Measurements from ENCODE around the gene CCDC157.
A peak's percentile ranks its signal among the peaks of the same experiment; 100 is the strongest.

The CCDC157 gene

GRCh38 chr22:30356449-30357235 is at the start of gene CCDC157, which contains the start of gene SF3A1:
TSS of gene CCDC157 (plus strand) at chr22:30357007. CDS start at chr22:30366001, 8,994 bp downstream.
TSS of gene SF3A1 (minus strand) at chr22:30356894. CDS start at chr22:30356792, 102 bp downstream.
- peak; percentile 75 for DNase-seq (ENCODE audit: low read depth)

DNA sequence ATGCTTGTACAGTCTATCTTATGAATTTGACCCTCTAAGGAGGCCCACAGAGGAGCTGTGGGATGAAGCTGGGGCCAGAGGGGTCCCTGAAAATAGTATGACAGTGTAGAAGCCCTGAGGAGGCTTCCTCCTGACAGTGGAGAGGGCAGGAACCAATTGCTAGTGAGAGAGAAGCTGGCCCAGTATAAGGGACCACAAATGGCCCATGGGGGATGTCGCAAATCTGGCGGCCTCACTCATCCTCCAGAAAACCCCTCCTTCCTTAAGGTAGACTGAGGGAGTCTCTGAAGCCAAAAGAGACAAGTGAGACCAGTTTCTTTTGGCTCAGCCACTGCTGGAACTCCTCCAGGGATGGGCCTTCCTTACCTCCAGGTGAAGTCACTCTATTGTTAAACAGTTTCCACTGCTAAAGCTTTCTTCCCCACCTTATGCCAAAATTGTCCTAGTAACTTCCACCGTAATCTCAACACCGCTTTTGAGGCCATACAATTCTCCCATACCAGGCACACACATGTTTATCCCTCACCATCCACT is 49.7 kb upstream of the CCDC157 start:
- DNase-seq (ENCODE audit: low read depth) = no peak

DNA sequence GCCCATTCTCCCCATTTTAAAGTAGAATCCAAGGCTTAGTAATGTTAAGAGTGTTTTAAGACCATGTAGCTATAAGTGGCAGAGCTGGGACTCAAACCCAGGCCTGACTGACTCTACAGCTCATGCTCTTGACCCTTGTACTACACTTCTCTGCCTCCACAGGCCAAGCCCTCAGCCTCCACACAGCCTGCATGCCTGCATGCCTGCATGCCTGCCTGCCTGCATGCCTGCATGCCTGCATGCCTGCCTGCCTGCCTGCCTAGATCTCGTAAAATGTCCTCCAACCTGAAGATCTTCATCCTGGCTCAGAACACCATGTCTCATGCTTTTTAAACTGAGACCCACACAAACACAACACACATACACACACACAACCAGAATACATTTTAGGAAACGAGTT is 48.7 kb upstream of the CCDC157 start:
- DNase-seq (ENCODE audit: low read depth) = no peak

DNA sequence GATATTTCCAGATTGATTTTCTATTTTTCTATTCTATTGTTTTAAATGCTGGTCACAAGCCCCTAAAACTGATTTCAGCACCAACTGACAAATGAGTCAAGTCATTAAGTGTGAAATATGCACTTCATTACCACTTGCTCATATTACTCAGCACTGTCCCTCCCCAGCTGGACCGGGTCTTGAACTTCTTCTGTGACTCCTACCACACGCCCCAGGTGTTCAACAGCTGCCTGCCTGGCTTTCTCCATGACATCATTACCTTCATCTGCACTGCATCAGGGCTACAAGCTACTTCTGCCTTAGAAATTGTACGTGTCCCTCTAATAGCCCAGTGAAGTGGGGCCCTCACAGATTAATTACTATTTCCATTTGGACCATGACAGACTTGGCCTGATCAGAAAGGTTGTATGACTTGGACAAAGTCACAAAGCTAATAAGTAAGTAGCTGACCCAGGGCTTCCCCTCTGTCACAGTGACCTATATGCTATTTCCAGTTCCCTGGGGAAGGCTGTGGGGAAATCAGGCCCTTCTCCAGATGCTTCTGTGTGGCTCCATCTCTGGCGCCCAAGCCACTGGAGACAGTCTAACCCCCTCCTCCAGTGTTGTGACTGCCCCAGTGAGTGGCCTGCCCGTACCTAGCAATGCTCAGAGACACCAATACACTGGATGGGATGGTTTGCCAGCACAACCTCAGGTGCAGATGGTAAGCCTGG is 48.1 kb upstream of the CCDC157 start:
- DNase-seq (ENCODE audit: low read depth) = no peak

DNA sequence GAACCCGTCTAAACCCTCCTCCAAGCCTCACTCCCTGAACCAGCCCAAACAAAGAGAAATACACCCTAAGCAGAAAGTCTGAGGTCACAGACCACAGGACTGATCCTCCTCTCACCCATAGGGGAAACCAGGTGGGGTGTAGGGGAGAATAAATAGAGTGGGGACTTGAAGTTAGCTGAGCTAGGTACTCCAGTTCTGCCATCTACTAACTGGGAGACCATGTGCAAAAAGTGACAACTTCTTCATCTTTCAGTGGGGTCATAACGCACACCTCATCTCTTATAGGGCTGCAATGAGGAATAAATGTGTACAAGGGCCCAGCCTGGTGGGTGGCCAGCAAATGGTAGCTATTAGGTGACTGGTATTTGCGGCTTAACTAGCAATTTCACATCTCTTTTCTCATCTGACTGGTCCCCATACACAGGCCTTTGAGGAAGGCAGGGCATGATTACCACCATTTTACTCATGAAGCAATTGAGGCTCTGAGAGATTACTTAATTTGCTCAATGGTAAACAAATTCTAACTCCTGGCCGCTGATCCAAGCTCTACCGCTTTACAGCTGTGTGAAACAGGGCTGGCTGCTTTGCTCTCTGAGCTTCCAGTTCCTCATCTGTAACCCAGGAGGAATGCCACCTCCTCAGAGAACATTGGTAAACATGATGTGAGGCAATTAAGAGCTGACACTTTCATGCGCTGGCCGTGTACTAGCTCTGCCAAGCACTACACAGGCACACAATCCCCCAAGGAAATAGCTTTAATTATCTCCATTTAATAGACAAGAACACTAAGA is 46.7 kb upstream of the CCDC157 start:
- DNase-seq (ENCODE audit: low read depth) = peak; percentile 67

DNA sequence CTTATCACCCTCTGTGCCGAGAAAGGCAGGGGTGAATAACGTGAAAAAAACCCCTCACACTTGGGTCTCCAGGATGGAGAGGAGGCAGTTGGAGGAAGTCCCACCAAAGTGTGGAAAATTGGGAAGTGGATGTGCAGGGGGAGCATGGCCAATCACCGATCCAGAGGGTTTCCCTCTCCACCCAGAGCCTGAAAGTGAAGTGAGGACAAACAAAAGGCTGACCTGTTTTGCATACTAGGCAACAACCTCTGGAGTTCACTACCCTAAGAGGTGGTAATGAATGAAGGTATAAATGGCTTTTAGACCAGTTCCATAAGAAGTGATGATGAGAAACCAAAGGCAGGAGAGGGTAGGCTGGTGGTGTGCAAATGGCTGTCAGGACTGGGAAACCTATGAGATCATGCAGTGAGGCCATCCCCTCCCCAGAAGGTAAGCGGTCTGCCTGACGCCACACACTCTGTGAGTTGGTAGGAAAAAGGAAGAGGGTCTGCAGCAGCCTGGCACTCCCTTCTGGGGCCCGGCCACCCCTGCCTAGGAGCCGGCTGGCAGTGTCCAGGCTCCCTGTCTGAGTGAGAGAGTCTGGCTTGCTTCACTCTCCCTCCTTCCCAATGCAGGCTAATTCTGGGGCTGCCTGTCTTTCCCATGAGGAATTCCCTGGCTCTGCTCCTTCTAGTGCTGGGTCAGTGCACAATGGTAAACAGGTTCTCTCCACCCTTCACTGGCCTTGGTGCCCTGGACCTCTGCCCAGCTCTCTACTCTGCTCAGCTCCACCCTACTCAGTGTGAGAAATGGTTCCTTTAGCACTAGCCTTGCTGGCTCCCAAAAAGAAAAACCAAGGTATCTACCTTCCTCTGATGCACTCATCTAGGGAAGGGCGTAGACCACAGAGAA is 45.7 kb upstream of the CCDC157 start:
- peak; percentile 70 for DNase-seq (ENCODE audit: low read depth)

GRCh38 chr22:30312053-30312452 is 44.8 kb upstream of the CCDC157 start:
- no peak for DNase-seq (ENCODE audit: low read depth)

DNA sequence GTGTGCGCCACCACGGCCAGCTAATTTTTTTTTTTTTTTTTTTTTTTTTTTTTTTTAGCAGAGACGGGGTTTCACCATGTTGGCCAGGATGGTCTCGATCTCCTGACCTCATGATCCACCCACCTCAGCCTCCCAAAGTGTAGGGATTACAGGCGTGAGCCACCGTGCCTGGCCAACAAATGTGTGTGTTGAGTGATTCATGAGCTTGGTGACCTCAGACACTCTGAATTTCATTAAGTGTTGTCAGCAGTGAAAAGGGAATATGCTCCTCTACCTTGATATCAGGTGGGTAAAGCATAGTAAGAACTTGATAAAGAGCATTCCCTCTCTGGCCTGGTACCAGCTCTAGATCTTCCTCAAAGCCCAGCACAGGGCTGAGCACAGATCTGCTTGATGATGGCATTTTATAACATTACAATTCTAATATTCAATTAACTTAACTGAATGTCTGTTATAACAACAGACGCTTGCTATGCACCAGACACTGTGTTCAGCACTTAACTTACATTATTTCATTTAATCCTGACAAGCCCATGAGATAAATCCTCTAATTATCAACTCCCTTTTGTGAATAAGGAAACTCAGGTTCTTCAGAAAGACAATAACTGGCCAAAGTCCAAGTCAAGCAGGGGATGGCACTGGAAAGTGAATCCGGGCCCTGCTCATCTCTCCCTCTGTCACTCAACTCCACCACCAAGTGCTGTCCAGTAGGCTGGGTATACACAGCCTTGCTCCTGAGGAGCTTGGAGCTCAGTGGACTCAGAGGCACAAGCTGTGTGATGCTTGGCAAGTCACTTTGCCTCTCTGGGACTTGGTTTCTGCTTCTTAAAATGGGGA is 43.1 kb upstream of the CCDC157 start:
- DNase-seq (ENCODE audit: low read depth) = no peak

GRCh38 chr22:30314915-30315314 is 41.9 kb upstream of the CCDC157 start:
- DNase-seq (ENCODE audit: low read depth) = no peak

DNA sequence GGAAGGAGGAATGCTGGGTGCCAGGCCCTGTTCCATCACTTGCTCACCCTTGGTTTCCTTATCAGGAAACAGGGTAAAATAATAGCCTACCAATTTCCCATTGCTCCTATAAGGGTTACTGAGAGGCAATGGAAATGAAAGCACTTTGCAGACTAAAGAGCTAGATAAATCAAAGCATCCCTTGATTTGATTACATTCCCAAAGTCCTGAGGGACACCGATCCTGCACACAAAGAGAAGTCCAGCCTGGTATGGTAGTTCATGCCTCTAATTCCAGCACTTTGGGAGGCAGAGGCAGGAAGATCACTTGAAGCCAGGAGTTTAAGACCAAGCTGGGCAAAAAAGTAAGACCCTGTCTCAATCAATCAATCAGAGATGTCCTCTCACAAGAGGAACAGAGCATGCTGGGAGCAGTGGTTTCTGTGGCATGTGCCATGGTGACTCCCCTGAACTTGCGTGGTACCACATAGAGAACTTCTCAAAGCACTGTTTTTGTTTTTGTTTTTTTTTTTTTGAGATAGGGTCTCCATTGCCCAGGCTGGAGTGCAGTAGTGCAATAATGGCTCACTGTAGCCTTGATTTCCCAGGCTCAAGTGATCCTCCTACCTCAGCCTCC is 40.7 kb upstream of the CCDC157 start:
- no peak for DNase-seq (ENCODE audit: low read depth)

- no peak for DNase-seq (ENCODE audit: low read depth)
Observed at GRCh38 chr22:30317778-30318177, 39.0 kb upstream of the CCDC157 start.

- DNase-seq (ENCODE audit: low read depth) = no peak
Observed at GRCh38 chr22:30318799-30319419, 37.9 kb upstream of the CCDC157 start.

DNA sequence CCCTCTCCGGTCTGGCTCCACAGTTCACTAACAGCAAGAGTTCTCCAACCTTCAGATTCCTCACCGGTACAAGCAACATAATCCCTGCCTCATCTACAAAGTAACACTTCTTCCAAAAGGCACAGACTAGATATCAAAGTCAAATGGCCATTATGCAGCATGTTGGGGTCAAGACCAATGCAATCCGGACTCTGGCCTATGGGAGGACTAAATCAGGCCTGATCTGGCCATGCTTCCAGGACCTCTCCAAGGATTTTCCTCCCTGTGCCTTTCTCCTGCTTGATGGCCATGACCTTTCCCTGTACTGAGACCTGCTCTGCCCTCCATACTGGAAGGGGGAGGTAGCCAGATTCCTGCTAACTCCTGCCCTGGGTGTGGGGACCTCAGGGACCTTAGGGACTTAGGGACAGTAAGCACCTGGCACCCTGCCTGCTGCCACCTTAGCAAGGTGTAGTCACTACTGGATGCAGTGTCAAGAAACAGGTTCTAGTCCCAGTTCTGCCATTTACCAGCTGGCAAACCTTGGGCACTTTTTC is 36.7 kb upstream of the CCDC157 start:
- no peak for DNase-seq (ENCODE audit: low read depth)

DNA sequence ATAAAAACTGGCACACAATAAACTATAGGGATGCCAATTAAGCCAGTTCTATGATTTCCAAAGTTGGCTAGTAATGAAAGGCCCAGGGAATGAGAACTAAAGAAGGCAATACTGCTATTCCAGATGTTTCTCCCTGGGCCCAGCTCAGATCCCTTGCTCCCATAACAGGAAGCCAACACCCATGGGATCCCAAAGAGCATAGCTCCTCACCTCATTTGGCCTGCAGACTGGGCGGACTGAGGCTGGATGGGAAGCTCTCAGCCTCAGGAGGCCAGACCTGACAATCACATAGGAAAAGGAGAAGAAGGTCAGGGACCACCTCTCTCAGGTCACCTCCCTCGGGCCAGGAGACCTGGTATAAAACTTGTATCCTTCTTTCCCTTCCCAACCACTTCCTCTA is 35.3 kb upstream of the CCDC157 start:
- no peak for DNase-seq (ENCODE audit: low read depth)

DNA sequence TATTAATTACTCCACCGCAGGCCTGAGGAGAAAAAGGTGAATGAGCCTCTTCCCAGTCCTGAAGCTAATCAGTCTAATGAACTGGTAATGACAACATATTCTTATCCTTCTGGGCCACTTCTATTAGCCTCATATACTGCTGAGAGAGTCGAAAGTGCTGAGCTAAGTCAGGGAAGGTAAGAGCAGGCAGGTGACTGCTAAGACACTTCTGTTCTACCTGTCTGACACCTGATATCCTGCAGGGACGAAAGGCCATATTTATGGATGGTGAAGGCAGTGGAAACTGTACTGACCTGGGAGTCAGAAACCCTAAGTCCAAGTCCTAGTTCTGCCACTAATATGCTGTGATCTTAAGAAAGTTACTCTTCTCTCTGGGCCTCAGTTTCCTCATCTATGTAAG is 33.6 kb upstream of the CCDC157 start:
- no peak for DNase-seq (ENCODE audit: low read depth)

DNA sequence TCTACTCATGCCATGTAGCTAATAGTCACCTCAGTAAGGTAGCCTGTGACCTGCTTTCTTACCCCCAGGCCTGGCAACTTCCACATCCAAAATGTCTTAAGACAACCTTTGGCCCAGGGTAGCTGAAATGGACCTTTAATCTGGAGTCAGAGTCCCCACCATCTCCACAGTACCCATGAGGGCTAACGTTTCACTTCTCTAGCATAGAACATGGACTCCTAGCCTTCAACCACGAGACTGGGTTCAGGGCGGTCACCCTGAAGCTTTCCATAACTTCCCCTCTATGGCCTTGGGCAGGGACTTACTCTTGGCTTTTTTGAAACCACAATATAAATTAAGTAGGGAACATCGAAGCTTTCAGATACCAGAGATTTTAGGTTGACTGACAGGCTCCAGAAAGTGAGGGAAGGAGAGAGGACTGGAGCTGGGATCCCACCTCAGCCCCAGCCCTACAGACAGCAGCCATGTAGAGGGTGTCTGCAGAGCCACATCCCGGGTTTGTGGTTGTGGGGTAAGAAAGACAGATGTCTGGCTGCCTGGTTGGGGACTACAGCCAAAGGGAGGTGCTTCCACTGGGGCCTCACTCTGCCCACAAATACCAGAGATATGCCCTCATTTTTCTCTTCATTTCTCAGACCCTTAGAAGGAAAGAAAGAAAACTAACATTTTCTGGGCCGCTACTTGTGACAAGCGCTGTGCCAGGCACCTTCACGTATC is 32.6 kb upstream of the CCDC157 start:
- DNase-seq (ENCODE audit: low read depth) = no peak

DNA sequence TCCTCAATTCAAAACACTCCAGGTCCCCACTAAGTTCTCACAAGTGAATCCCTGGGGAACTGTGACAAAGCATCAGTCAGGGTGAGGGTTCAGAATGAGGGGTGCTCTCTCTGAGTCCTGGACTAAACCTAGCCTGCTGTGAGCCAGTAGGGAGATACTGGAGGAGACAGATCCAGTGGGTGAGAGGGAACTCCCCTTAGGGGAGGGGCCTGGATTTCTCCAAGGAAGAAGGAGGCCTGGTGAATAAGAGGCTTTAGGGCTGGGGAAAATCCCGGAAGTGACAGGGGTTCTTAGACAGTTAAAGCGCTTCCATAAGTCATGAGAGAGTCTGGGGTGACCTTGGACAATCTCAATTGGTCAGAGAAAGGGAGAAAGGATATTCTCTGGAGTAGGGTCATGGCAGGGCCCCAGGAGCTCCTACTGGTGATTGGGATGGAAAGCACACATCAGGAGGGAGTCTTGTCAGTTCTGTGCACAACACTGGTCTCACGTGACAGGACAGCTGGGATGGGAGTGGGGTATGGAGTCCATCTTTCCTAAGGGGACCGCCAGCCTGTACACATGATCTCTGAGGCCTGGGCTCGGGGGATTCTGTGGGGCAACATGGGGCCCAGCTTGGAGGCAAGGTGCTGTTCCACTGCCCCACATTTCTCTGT is 31.6 kb upstream of the CCDC157 start:
- peak; percentile 70 for DNase-seq (ENCODE audit: low read depth)

DNA sequence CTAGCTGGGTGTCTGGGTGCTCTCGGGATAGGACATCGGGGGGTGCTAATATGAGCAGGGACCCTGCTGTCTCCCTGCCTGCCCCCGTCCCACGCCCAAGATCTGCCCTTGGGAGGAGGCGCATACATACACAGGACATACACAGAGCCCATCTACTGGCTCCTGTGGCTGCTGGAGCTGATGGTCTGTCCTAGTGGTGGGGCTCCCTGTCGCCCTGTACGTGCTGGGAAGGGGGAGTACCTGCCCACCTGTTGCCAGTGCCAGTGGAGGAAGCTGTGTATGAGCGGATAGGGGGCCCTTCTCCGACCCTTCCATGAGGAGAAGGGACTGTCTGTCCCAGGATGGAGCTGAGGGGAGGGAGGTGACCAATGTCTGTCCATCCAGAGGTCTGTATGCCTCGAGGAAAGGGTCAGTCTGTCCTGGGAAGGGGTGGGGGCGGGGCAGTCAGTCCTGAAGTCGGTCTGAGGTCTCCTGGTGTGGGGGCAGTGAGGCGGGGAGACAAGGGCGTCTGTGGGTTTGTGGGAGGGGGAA is 31.0 kb upstream of the CCDC157 start:
- DNase-seq (ENCODE audit: low read depth) = no peak

All from GM04504 (cell line).